OCI-LY3 (cell line): ENCODE results near the gene LDAF1.

Source experiments
- CTCF ChIP-seq: fragments of 200-600, 300-600 bp; sonication (generic); IDR thresholded peaks from 2 replicates; pipeline ENCODE4 v1.5.1; 2014; ENCODE audit warnings: antibody characterized with exemption, low read length, low read depth
- EZH2phosphoT487 ChIP-seq: fragments of 200-600 bp; shearing (Covaris generic); IDR thresholded peaks from 2 replicates; pipeline ENCODE4 v1.6.1; 2018; ENCODE audit warnings: antibody characterized with exemption, mixed run types, low read depth

GRCh38 chr16:21184834-21185233 lies 26.4 kb downstream of the LDAF1 start:
- no peak for TF ChIP-seq CTCF
- TF ChIP-seq EZH2phosphoT487 = no peak
